ENCODE data around the gene CAMSAP2. TPM values are rescaled to one million over a fixed set of nuclear protein-coding genes. Genes with fewer than 3 reads are reported as not detected.

CAMSAP2 gene
- polyA plus RNA-seq, 2 of the 4 experiments (the other 2 are of a cell fraction), result 17.3 to 28.5 TPM

GRCh38 chr1:200866521-200866920 lies 127.8 kb downstream of the CAMSAP2 start:
- Histone ChIP-seq H3K27ac (0 out of 6 replicates have a peak overlapping the region, but pooled peaks of 1 of the 2 experiments have one; percentile 25), H3K4me3 (no peak overlapping the region), H3K9me3 (no peaks in the 10 kb centered on the region), H3K4me1 (peaks cover 6% of the 10 kb centered on the region; the same call in 1 of the 3 replicates), H3K4me2 (no peak overlapping the region)
- FAIRE-seq (no peak), ATAC-seq (peak; percentile 11 to 18; a peak in 3 of 6 replicates), DNase-seq (ENCODE audit: low read depth in 1 of 2, low spot score in 1 of 2) (no peak)
- TF ChIP-seq CHD4 (IDR thresholded peaks at IDR 0.05; ENCODE audit: borderline replicate concordance) (no peak), BHLHE40 (IDR thresholded peaks at IDR 0.05; ENCODE audit: low read depth, low read length) (no peak), EHMT2 (IDR thresholded peaks at IDR 0.05; ENCODE audit: low read depth) (no peak), FOSL2 (IDR thresholded peaks at IDR 0.05) (no peak), FOSL2 (CRISPR knock-in tag; IDR thresholded peaks at IDR 0.05) (no peak), EHF (CRISPR knock-in tag; IDR thresholded peaks at IDR 0.05) (no peak), ZC3H11A (IDR thresholded peaks at IDR 0.05) (no peak), MYC (IDR thresholded peaks at IDR 0.05; ENCODE audit: borderline replicate concordance, low read length) (no peak), ESRRA (IDR thresholded peaks at IDR 0.05; ENCODE audit: borderline replicate concordance, low read length) (no peak), MAFK (IDR thresholded peaks at IDR 0.05; ENCODE audit: partially characterized antibody) (no peak)
- TF ChIP-seq, protein P1, sequence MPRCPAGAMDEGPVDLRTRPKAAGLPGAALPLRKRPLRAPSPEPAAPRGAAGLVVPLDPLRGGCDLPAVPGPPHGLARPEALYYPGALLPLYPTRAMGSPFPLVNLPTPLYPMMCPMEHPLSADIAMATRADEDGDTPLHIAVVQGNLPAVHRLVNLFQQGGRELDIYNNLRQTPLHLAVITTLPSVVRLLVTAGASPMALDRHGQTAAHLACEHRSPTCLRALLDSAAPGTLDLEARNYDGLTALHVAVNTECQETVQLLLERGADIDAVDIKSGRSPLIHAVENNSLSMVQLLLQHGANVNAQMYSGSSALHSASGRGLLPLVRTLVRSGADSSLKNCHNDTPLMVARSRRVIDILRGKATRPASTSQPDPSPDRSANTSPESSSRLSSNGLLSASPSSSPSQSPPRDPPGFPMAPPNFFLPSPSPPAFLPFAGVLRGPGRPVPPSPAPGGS (IDR thresholded peaks at IDR 0.05), result no peak
- WGBS (ENCODE audit: missing lambda C conversion rate), result 67% methylated on average over 5 of the region's 5 CpGs
- CTCF ChIA-PET, result interaction anchor here (0.6 to 2.0 kb wide), 4 partner anchors 11 to 180 kb away, joined by 3 to 12 read pairs (median 4); no protein-coding TSS in a partner anchor
- POLR2A ChIA-PET, result interaction anchor here (0.6 kb wide), 1 partner anchor 181 kb away, joined by 3 read pairs; no protein-coding TSS in a partner anchor

GRCh38 chr1:200867018-200867811 lies 128.5 kb downstream of the CAMSAP2 start:
- H3K9me3 ChIP-seq, result no peaks in the 10 kb centered on the region
- peak in 1 of 2 experiments; percentile 7; a peak in 1 of 6 replicates for ATAC-seq
- 93% methylated on average over 10 of the region's 11 CpGs for WGBS (ENCODE audit: missing lambda C conversion rate)
- 0 out of 6 replicates have a peak overlapping the region, but pooled peaks of 1 of the 2 experiments have one; percentile 25 for H3K27ac ChIP-seq
- POLR2A ChIA-PET, result interaction anchor here (0.6 kb wide), 1 partner anchor 180 kb away, joined by 3 read pairs; no protein-coding TSS in a partner anchor
- FAIRE-seq, result no peak
- peaks cover 6% of the 10 kb centered on the region; the same call in 1 of the 3 replicates for H3K4me1 ChIP-seq
- H3K4me3 ChIP-seq, result no peak overlapping the region
- CTCF ChIA-PET, result interaction anchor here (0.6 to 2.0 kb wide), 4 partner anchors 20 to 203 kb away, joined by 3 to 12 read pairs (median 4); no protein-coding TSS in a partner anchor
- no peak for DNase-seq (ENCODE audit: low read depth in 1 of 2, low spot score in 1 of 2)
- no peak overlapping the region for H3K4me2 ChIP-seq
- TF ChIP-seq, protein P2, sequence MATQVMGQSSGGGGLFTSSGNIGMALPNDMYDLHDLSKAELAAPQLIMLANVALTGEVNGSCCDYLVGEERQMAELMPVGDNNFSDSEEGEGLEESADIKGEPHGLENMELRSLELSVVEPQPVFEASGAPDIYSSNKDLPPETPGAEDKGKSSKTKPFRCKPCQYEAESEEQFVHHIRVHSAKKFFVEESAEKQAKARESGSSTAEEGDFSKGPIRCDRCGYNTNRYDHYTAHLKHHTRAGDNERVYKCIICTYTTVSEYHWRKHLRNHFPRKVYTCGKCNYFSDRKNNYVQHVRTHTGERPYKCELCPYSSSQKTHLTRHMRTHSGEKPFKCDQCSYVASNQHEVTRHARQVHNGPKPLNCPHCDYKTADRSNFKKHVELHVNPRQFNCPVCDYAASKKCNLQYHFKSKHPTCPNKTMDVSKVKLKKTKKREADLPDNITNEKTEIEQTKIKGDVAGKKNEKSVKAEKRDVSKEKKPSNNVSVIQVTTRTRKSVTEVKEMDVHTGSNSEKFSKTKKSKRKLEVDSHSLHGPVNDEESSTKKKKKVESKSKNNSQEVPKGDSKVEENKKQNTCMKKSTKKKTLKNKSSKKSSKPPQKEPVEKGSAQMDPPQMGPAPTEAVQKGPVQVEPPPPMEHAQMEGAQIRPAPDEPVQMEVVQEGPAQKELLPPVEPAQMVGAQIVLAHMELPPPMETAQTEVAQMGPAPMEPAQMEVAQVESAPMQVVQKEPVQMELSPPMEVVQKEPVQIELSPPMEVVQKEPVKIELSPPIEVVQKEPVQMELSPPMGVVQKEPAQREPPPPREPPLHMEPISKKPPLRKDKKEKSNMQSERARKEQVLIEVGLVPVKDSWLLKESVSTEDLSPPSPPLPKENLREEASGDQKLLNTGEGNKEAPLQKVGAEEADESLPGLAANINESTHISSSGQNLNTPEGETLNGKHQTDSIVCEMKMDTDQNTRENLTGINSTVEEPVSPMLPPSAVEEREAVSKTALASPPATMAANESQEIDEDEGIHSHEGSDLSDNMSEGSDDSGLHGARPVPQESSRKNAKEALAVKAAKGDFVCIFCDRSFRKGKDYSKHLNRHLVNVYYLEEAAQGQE (IDR thresholded peaks at IDR 0.05), result no peak
- no peak for TF ChIP-seq EP300 (IDR thresholded peaks at IDR 0.05)
- TF ChIP-seq, protein P1 (IDR thresholded peaks at IDR 0.05), result no peak
- TF ChIP-seq POLR2A (IDR thresholded peaks at IDR 0.05; ENCODE audit: low read length), result no peak
- TF ChIP-seq CBX2 (IDR thresholded peaks at IDR 0.05; ENCODE audit: borderline replicate concordance, low read depth), result no peak
- no peak for TF ChIP-seq NR3C1 (IDR thresholded peaks at IDR 0.05)
- no peak for TF ChIP-seq FOSB (CRISPR knock-in tag; IDR thresholded peaks at IDR 0.05)
- no peak for TF ChIP-seq MYC (IDR thresholded peaks at IDR 0.05; ENCODE audit: borderline replicate concordance, low read length)
- no peak for TF ChIP-seq JUNB (IDR thresholded peaks at IDR 0.05)
- no peak for TF ChIP-seq ATOH8 (CRISPR knock-in tag; IDR thresholded peaks at IDR 0.05; ENCODE audit: low read depth)
- TF ChIP-seq NFE2L2 (conservative IDR thresholded peaks at IDR 0.05; ENCODE audit: low read length), result no peak
- no peak for TF ChIP-seq GATA3 (IDR thresholded peaks at IDR 0.05; ENCODE audit: borderline replicate concordance)
- TF ChIP-seq HOXB13 (CRISPR knock-in tag; IDR thresholded peaks at IDR 0.05; ENCODE audit: low read depth), result no peak
- TF ChIP-seq NPAS2 (CRISPR knock-in tag; IDR thresholded peaks at IDR 0.05; ENCODE audit: borderline replicate concordance), result no peak
- no peak for TF ChIP-seq MAFK (IDR thresholded peaks at IDR 0.05; ENCODE audit: partially characterized antibody)
- TF ChIP-seq HOXA7 (CRISPR knock-in tag; IDR thresholded peaks at IDR 0.05), result no peak
- TF ChIP-seq E2F6 (IDR thresholded peaks at IDR 0.05; ENCODE audit: borderline replicate concordance, low read depth), result no peak
- no peak for TF ChIP-seq ZC3H11A (IDR thresholded peaks at IDR 0.05)
- no peak for TF ChIP-seq MAZ (IDR thresholded peaks at IDR 0.05; ENCODE audit: borderline replicate concordance, low read depth, low read length)
- TF ChIP-seq FOSL2 (IDR thresholded peaks at IDR 0.05), result no peak
- no peak for TF ChIP-seq FOSL2 (CRISPR knock-in tag; IDR thresholded peaks at IDR 0.05)

All from A549 (cell line).